HG03025 (cell line): ENCODE results near the gene C11orf71.

ENCODE experiments used
- ATAC-seq: cut with Tn5 transposase; IDR thresholded peaks from one replicate; pipeline ENCODE4 v1.9.1; 2021; ENCODE audit warnings: mild to moderate bottlenecking, moderate library complexity; ENCODE audit not compliant: unreplicated experiment, low FRiP score

C11orf71 gene

GRCh38 chr11:114362958-114363357 lies 37.4 kb downstream of the C11orf71 start:
- no peak for ATAC-seq

- no peak for ATAC-seq
Observed at GRCh38 chr11:114362326-114362725, 38.0 kb downstream of the C11orf71 start.

- ATAC-seq, result no peak
Observed at GRCh38 chr11:114359342-114359741, 41.0 kb downstream of the C11orf71 start.

GRCh38 chr11:114358716-114359115 lies 41.6 kb downstream of the C11orf71 start:
- ATAC-seq, result no peak

GRCh38 chr11:114354076-114354475 lies 46.2 kb downstream of the C11orf71 start:
- no peak for ATAC-seq

GRCh38 chr11:114353443-114353842 lies 46.9 kb downstream of the C11orf71 start:
- no peak for ATAC-seq

GRCh38 chr11:114350022-114350421 lies 50.3 kb downstream of the C11orf71 start:
- ATAC-seq, result no peak
